HG03354 (cell line): Measurements from ENCODE around the gene CRLF3.
"Not testable (repeated sequence)": the region's sequence is repeated elsewhere in the genome, so short reads cannot be mapped to it uniquely, and the experiment has no call there.

Source experiments
- ATAC-seq: cut with Tn5 transposase; IDR thresholded peaks from one replicate; pipeline ENCODE4 v1.9.1; 2021; ENCODE audit warnings: mild to moderate bottlenecking; ENCODE audit not compliant: unreplicated experiment, poor library complexity, severe bottlenecking

The CRLF3 gene

DNA sequence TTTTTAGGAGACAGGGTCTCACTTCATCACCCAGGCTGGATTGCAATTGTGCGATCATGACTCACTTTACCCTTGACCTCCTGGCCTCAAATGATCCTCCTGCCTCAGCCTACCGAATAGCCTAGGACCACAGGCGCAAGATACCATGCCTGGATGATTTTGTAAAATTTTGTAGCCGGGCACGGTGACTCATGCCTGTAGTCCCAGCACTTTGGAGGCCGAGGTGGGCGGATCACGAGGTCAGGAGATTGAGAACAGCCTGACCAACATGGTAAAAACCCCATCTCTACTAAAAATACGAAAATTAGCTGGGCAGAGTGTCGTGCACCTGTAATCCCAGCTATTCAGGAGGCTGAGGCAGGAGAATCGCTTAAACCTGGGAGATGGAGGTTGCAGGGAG, 73.5 kb downstream of the CRLF3 start:
- not testable (repeated sequence) for ATAC-seq

- not testable (repeated sequence) for ATAC-seq
These were observed 76.9 kb downstream of the CRLF3 start for GRCh38 chr17:30747621-30748020.

DNA sequence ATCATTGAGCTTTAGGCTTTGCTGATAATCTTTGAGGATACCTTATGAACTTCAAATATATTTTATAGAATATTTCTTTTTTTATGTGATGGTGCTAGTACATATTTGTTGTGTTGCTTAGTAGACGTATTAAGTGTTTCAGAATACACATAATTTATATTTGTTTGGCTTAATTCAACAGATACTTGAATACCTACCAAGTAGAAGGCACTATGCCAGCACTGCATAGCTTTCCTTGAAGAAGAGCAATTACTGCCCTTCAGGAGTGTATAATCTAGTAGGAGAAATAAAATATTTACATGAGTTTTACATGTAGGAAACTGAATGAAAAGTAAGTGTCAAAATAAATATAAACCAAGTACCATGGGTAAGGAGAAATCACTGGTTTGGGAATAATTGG, 81.8 kb downstream of the CRLF3 start:
- not testable (repeated sequence) for ATAC-seq

DNA sequence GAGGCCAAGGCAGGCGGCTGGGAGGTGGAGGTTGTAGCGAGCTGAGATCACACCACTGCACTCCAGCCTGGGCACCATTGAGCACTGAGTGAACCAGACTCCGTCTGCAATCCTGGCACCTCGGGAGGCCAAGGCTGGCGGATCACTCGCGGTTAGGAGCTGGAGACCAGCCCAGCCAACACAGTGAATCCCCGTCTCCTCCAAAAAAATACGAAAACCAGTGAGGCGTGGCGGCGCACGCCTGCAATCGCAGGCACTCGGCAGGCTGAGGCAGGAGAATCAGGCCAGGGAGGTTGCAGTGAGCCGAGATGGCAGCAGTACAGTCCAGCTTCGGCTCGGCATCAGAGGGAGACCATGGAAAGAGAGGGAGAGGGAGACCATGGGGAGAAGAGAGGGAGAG, 88.1 kb downstream of the CRLF3 start:
- not testable (repeated sequence) for ATAC-seq

GRCh38 chr17:30735644-30736043, 88.8 kb downstream of the CRLF3 start:
- not testable (repeated sequence) for ATAC-seq

GRCh38 chr17:30735206-30735605, 89.3 kb downstream of the CRLF3 start:
- ATAC-seq: not testable (repeated sequence)

DNA sequence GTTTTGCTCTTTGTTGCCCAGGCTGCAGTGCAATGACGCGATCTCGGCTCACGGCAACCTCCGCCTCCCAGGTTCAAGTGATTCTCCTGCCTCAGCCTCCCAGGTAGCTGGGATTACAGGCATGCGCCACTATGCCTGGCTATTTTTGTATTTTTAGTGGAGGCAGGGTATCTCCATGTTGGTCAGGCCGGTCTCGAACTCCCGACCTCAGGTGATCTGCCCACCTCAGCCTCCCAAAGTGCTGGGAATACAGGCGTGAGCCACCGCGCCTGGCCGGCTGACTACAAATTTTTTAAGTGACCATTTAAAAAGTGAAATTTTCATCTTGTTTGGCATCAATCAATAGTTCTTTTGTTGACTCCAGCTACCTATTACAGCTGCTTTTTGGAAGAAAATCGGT, 90.3 kb downstream of the CRLF3 start:
- ATAC-seq: not testable (repeated sequence)
